Panc1 (cell line): Measurements from ENCODE around the gene TRIM25. TPM values are rescaled to one million over a fixed set of nuclear protein-coding genes. Genes with fewer than 3 reads are reported as not detected.

Experiments used
- ATAC-seq: fragments of 200-7000 bp; cut with Tn5 transposase; 2 replicates; pipeline ENCODE4 v1.9.1; 2020; ENCODE audit warnings: mild to moderate bottlenecking, moderate library complexity
- BruUV-seq: library from RNA; stranded (reverse); fragments of 400-500 nt; replicated peaks from 2 replicates; lab custom pipeline; 2021; lab: Mats Ljungman, UMichigan
- CTCF ChIA-PET: fragments of 300-600 bp; sonication (Branson Sonifier 250); formaldehyde crosslinking; loops from one replicate; lab custom pipeline; 2022; ENCODE audit warnings: antibody characterized with exemption; lab: Charles Lee
- POLR2A ChIA-PET: fragments of 300-600 bp; sonication (Branson Sonifier 250); formaldehyde crosslinking; loops from one replicate; lab custom pipeline; 2022; ENCODE audit warnings: antibody characterized with exemption; lab: Charles Lee
- DNase-seq: peaks from one replicate; pipeline ENCODE4 v3.0.0-alpha.2; 2010; ENCODE audit warnings: low read depth, low spot score
- H3K27ac ChIP-seq: 2 replicates; pipeline ENCODE4 v1.5.1; 2011; ENCODE audit warnings: mild to moderate bottlenecking, low read length, inconsistent platforms
- H3K27me3 ChIP-seq: fragments of 200-500 bp; sonication (Bioruptor generic); 2 replicates; pipeline ENCODE4 v1.6.0; 2014; ENCODE audit warnings: low read length, inconsistent platforms; ENCODE audit not compliant: control insufficient read depth, insufficient read depth
- H3K36me3 ChIP-seq: fragments of 200-500 bp; sonication (Bioruptor generic); 2 replicates; pipeline ENCODE4 v1.5.1; 2014; ENCODE audit warnings: inconsistent platforms, mild to moderate bottlenecking, low read length, moderate library complexity; ENCODE audit not compliant: control insufficient read depth, insufficient read depth
- H3K4me1 ChIP-seq: 2 replicates; pipeline ENCODE4 v1.5.1; 2011; ENCODE audit warnings: inconsistent platforms, mild to moderate bottlenecking, low read length, moderate library complexity; ENCODE audit not compliant: control insufficient read depth, insufficient read depth
- H3K4me3 ChIP-seq, 2 experiments: 2 replicates each; pipeline ENCODE4 v1.5.1; 2011 to 2012; ENCODE audit warnings: low read depth in 2 of 2, low read length in 2 of 2, mild to moderate bottlenecking in 2 of 2, inconsistent platforms in 1 of 2, moderate library complexity in 1 of 2
- H3K9me3 ChIP-seq: fragments of 200-500 bp; sonication (Bioruptor generic); 2 replicates; pipeline ENCODE4 v1.5.1; 2014; ENCODE audit warnings: low read depth, mild to moderate bottlenecking, inconsistent platforms, low read length, moderate library complexity; ENCODE audit not compliant: control insufficient read depth, insufficient read depth
- POLR2AphosphoS5 ChIP-seq: IDR thresholded peaks from 2 replicates; pipeline ENCODE4 v1.6.1; 2012; ENCODE audit warnings: mild to moderate bottlenecking, low read depth, low read length, moderate library complexity
- SIN3A ChIP-seq: IDR thresholded peaks from 2 replicates; pipeline ENCODE4 v1.6.1; 2012; ENCODE audit warnings: low read depth, mild to moderate bottlenecking, low read length, moderate library complexity, borderline replicate concordance; ENCODE audit not compliant: insufficient read depth
- TCF7L2 ChIP-seq: IDR thresholded peaks from 2 replicates; pipeline ENCODE4 v1.6.1; 2011; ENCODE audit warnings: mild to moderate bottlenecking, low read depth, low read length, inconsistent platforms
- in situ Hi-C: cut with HindIII; loops from 2 replicates; pipeline ENCODE4 v1.10.0; 2016; ENCODE audit warnings: low sequenced_read_pairs, low pct_unique_long_range_greater_than_20kb
- intact Hi-C: fragments of 100-400 bp; cut with micrococcal nuclease; formaldehyde crosslinking; loops from one replicate; pipeline ENCODE4 v1.10.0; 2022; ENCODE audit not compliant: unreplicated experiment
- total RNA-seq: library from RNA; stranded (reverse); gene quantifications from one replicate; pipeline ENCODE4 v1.2.1, GENCODE V29; 2021; ENCODE audit not compliant: unreplicated experiment
- TF ChIP-seq, protein P1 (sequence below), 2 experiments: IDR thresholded peaks; 2 replicates each; pipeline ENCODE4 v1.6.1; 2011 to 2012; ENCODE audit warnings: low read depth in 2 of 2, control low read depth in 1 of 2, low read length in 1 of 2, mild to moderate bottlenecking in 1 of 2, moderate library complexity in 1 of 2; ENCODE audit not compliant: insufficient read depth in 1 of 2
- TF ChIP-seq, protein P2 (sequence below): fragments of 450-650 bp; IDR thresholded peaks from 2 replicates; pipeline ENCODE4 v1.5.1; 2017; ENCODE audit warnings: mild to moderate bottlenecking

Gene TRIM25
- total RNA-seq, 1 experiment from 2014 or later, result 73.2 TPM

DNA sequence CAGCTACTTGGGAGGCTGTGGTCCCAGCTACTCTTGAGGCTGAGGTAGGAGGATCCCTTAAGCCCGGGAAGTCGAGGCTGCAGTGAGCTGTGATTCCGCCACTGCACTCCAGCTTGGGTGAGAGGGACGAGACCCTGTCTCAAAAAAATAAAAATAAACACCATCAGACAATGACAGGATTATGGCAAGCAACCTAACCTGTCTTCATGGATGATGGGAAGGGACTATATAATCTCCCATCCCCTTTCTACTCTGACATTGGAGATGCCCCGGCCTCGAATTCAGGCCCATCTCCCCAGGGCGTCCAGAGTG, 893 bp downstream of the TRIM25 start:
- POLR2A ChIA-PET, result interaction anchor here (0.7 kb wide), 1 partner anchor 14 kb away, joined by 7 read pairs; no protein-coding TSS in a partner anchor
- peaks cover 30% of the 10 kb centered on the region for H3K4me1 ChIP-seq
- CTCF ChIA-PET, result no interaction called here
- H3K9me3 ChIP-seq, result peaks cover 10% of the 10 kb centered on the region; the same call in 1 of the 2 replicates
- ATAC-seq (no peak), DNase-seq (no peak)
- in situ Hi-C loops, result no loop called here
- peaks cover 4% of the 10 kb centered on the region; the same call in 1 of the 2 replicates for H3K36me3 ChIP-seq
- intact Hi-C loops, result no loop called here
- TF ChIP-seq, protein P1, sequence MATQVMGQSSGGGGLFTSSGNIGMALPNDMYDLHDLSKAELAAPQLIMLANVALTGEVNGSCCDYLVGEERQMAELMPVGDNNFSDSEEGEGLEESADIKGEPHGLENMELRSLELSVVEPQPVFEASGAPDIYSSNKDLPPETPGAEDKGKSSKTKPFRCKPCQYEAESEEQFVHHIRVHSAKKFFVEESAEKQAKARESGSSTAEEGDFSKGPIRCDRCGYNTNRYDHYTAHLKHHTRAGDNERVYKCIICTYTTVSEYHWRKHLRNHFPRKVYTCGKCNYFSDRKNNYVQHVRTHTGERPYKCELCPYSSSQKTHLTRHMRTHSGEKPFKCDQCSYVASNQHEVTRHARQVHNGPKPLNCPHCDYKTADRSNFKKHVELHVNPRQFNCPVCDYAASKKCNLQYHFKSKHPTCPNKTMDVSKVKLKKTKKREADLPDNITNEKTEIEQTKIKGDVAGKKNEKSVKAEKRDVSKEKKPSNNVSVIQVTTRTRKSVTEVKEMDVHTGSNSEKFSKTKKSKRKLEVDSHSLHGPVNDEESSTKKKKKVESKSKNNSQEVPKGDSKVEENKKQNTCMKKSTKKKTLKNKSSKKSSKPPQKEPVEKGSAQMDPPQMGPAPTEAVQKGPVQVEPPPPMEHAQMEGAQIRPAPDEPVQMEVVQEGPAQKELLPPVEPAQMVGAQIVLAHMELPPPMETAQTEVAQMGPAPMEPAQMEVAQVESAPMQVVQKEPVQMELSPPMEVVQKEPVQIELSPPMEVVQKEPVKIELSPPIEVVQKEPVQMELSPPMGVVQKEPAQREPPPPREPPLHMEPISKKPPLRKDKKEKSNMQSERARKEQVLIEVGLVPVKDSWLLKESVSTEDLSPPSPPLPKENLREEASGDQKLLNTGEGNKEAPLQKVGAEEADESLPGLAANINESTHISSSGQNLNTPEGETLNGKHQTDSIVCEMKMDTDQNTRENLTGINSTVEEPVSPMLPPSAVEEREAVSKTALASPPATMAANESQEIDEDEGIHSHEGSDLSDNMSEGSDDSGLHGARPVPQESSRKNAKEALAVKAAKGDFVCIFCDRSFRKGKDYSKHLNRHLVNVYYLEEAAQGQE (IDR thresholded peaks at IDR 0.05; ENCODE audit: insufficient read depth in 1 of 2, low read depth in 2 of 2, low read length in 1 of 2), result no peak
- TF ChIP-seq POLR2AphosphoS5 (no peak), SIN3A (no peak), TCF7L2 (no peak)
- TF ChIP-seq, protein P2, sequence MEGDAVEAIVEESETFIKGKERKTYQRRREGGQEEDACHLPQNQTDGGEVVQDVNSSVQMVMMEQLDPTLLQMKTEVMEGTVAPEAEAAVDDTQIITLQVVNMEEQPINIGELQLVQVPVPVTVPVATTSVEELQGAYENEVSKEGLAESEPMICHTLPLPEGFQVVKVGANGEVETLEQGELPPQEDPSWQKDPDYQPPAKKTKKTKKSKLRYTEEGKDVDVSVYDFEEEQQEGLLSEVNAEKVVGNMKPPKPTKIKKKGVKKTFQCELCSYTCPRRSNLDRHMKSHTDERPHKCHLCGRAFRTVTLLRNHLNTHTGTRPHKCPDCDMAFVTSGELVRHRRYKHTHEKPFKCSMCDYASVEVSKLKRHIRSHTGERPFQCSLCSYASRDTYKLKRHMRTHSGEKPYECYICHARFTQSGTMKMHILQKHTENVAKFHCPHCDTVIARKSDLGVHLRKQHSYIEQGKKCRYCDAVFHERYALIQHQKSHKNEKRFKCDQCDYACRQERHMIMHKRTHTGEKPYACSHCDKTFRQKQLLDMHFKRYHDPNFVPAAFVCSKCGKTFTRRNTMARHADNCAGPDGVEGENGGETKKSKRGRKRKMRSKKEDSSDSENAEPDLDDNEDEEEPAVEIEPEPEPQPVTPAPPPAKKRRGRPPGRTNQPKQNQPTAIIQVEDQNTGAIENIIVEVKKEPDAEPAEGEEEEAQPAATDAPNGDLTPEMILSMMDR, result no peak
- BruUV-seq, result no TSS peak
- no peaks in the 10 kb centered on the region for H3K27me3 ChIP-seq
- H3K4me3 ChIP-seq, result peak overlapping the region; percentile 78 to 81
- peak overlapping the region; percentile 99 for H3K27ac ChIP-seq

DNA sequence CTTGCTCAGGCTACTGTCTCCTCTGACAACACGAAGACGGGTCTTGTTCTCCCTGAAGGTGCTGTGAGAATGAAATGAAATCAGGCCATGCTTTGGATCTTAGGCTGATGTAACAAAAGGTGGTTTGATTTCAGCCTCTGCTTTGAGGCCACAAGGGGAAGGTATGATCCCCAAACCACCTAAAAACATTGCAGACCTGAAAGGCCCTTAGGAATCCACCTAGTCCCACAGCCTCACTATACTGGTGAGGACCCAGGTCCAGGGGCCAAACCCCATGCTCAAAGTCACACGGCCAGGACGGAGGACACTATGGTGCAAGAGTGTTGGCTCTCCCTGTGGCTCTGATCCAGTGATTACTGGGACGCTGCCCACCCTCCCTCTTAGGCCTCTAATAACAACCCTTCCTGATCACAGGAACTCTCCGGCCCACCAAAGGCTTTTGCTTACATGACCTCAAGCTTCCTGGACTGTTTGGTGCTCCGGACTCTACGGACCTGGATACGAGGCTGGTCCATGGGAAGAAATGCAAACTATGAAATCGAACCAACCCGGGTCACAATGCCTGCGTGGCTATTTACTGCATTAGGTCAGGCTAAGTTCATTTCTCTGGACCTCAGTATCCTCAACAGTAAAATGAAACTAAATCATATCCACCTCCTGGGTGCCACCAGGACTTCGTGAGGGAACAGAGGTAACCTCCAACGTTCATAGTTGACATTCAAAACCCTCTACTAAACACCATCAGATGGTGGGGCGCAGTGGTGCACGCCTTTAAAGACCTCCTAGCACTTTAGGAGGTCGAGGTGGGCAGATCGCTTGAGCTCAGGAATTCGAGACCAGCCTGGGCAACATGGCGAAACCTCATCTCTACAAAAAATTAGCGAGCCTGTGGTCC, 1.5 kb downstream of the TRIM25 start:
- peak overlapping the region; percentile 78 to 81 for H3K4me3 ChIP-seq
- POLR2A ChIA-PET, result interaction anchor here (0.7 kb wide), 1 partner anchor 15 kb away, joined by 7 read pairs; no protein-coding TSS in a partner anchor
- TSS peak; percentile 61 for BruUV-seq
- no peak for ATAC-seq
- intact Hi-C loops, result no loop called here
- in situ Hi-C loops, result no loop called here
- no peaks in the 10 kb centered on the region for H3K27me3 ChIP-seq
- peaks cover 30% of the 10 kb centered on the region for H3K4me1 ChIP-seq
- H3K9me3 ChIP-seq, result peaks cover 4% of the 10 kb centered on the region; the same call in 1 of the 2 replicates
- DNase-seq, result no peak
- peak overlapping the region; percentile 99 for H3K27ac ChIP-seq
- CTCF ChIA-PET, result no interaction called here
- TF ChIP-seq TCF7L2 (no peak), POLR2AphosphoS5 (no peak), SIN3A (no peak)
- TF ChIP-seq, protein P1 (IDR thresholded peaks at IDR 0.05; ENCODE audit: insufficient read depth in 1 of 2, low read depth in 2 of 2, low read length in 1 of 2), result no peak
- TF ChIP-seq, protein P2, result no peak
- H3K36me3 ChIP-seq, result peaks cover 8% of the 10 kb centered on the region
